Mesenchymal stem cell (in vitro differentiated cells and primary cell): Measurements from ENCODE around the gene NRXN3.

Experiments
- DNase-seq: peaks from one replicate; pipeline ENCODE4 v3.0.0-alpha.2; 2013
- H2AFZ ChIP-seq: one replicate; pipeline ENCODE4 v1.6.1; 2013; ENCODE audit warnings: low read depth, mild to moderate bottlenecking, control low read depth, inconsistent platforms, low read length, moderate library complexity
- H2AK5ac ChIP-seq: 2 replicates; pipeline ENCODE4 v1.6.1; 2013; ENCODE audit warnings: low read length, moderate library complexity, mild to moderate bottlenecking, inconsistent platforms; ENCODE audit not compliant: severe bottlenecking
- H2BK120ac ChIP-seq: one replicate; pipeline ENCODE4 v1.6.1; 2013; ENCODE audit warnings: low read depth, mild to moderate bottlenecking, inconsistent platforms, low read length, moderate library complexity
- H2BK12ac ChIP-seq, 2 experiments: one replicate each; pipeline ENCODE4 v1.6.1; 2013; ENCODE audit warnings: inconsistent platforms in 2 of 2, low read length in 2 of 2, mild to moderate bottlenecking in 2 of 2, moderate library complexity in 2 of 2, control low read depth in 1 of 2
- H2BK15ac ChIP-seq: one replicate; pipeline ENCODE4 v1.6.1; 2013; ENCODE audit warnings: mild to moderate bottlenecking, low read depth, inconsistent platforms; ENCODE audit not compliant: poor library complexity, severe bottlenecking
- H2BK5ac ChIP-seq: 2 replicates; pipeline ENCODE4 v1.6.1; 2013; ENCODE audit warnings: low read depth, mild to moderate bottlenecking, low read length, control low read depth, inconsistent platforms; ENCODE audit not compliant: poor library complexity, severe bottlenecking
- H3K14ac ChIP-seq, 2 experiments: one replicate each; pipeline ENCODE4 v1.6.1; 2013; ENCODE audit warnings: inconsistent platforms in 2 of 2, low read length in 2 of 2, control low read depth in 1 of 2, mild to moderate bottlenecking in 1 of 2, moderate library complexity in 1 of 2
- H3K18ac ChIP-seq, 2 experiments: one replicate each; pipeline ENCODE4 v1.6.1; 2013; ENCODE audit warnings: inconsistent platforms in 2 of 2, low read length in 2 of 2, control low read depth in 1 of 2, low read depth in 1 of 2, mild to moderate bottlenecking in 1 of 2
- H3K23ac ChIP-seq, 2 experiments: one replicate each; pipeline ENCODE4 v1.6.1; 2013; ENCODE audit warnings: inconsistent platforms in 2 of 2, low read length in 2 of 2, mild to moderate bottlenecking in 2 of 2, moderate library complexity in 2 of 2, control low read depth in 1 of 2
- H3K27ac ChIP-seq: 2 replicates; pipeline ENCODE4 v1.5.1; 2013; ENCODE audit warnings: mild to moderate bottlenecking, moderate library complexity, low read length, control low read depth, inconsistent platforms; ENCODE audit not compliant: poor library complexity, severe bottlenecking
- H3K27me3 ChIP-seq, 2 experiments: 2 replicates each; pipeline versions ENCODE4 v1.6.1 to v1.7.0; 2013; ENCODE audit warnings: low read length in 2 of 2, mild to moderate bottlenecking in 2 of 2, moderate library complexity in 2 of 2, control low read depth in 1 of 2, inconsistent platforms in 1 of 2; ENCODE audit not compliant: control insufficient read depth in 1 of 2, insufficient read depth in 1 of 2
- H3K36me3 ChIP-seq, 2 experiments: 2 replicates each; pipeline versions ENCODE4 v1.6.1 to v1.7.0; 2013; ENCODE audit warnings: low read length in 2 of 2, control low read depth in 1 of 2, inconsistent platforms in 1 of 2, low read depth in 1 of 2, mild to moderate bottlenecking in 1 of 2; ENCODE audit not compliant: insufficient read depth in 2 of 2, control insufficient read depth in 1 of 2
- H3K4ac ChIP-seq, 2 experiments: one replicate each; pipeline ENCODE4 v1.6.1; 2013; ENCODE audit warnings: inconsistent platforms in 2 of 2, low read length in 2 of 2, mild to moderate bottlenecking in 2 of 2, moderate library complexity in 2 of 2, control low read depth in 1 of 2, low read depth in 1 of 2
- H3K4me1 ChIP-seq: 2 replicates; pipeline ENCODE4 v1.6.1; 2013; ENCODE audit warnings: low read depth, low read length, control low read depth; ENCODE audit not compliant: control insufficient read depth, insufficient read depth
- H3K4me2 ChIP-seq: 2 replicates; pipeline ENCODE4 v1.6.1; 2013; ENCODE audit warnings: low read length, mild to moderate bottlenecking, inconsistent platforms; ENCODE audit not compliant: poor library complexity, severe bottlenecking
- H3K4me3 ChIP-seq, 2 experiments: 2 replicates each; pipeline versions ENCODE4 v1.5.1 to v1.7.0; 2013; ENCODE audit warnings: low read length in 2 of 2, mild to moderate bottlenecking in 2 of 2, control low read depth in 1 of 2, low read depth in 1 of 2; ENCODE audit not compliant: insufficient read depth in 1 of 2
- H3K79me1 ChIP-seq: replicated peaks from 2 replicates; pipeline ENCODE4 v1.6.1; 2013; ENCODE audit warnings: mild to moderate bottlenecking, control low read depth, low read length, inconsistent platforms; ENCODE audit not compliant: poor library complexity, severe bottlenecking
- H3K9ac ChIP-seq: 2 replicates; pipeline ENCODE4 v1.7.0; 2013; ENCODE audit warnings: mild to moderate bottlenecking, low read length, moderate library complexity
- H3K9me3 ChIP-seq: 2 replicates; pipeline ENCODE4 v1.7.0; 2013; ENCODE audit warnings: mild to moderate bottlenecking, low read length; ENCODE audit not compliant: control insufficient read depth
- H4K8ac ChIP-seq: one replicate; pipeline ENCODE4 v1.6.1; 2013; ENCODE audit warnings: inconsistent platforms, mild to moderate bottlenecking, low read length, moderate library complexity
- H4K91ac ChIP-seq: one replicate; pipeline ENCODE4 v1.6.1; 2013; ENCODE audit warnings: mild to moderate bottlenecking, low read length, inconsistent platforms
- WGBS: methylation state at CpG from one replicate; pipeline ENCODE4 v1.1.7; 2013; ENCODE audit warnings: mixed read lengths; 5-methylcytosine and 5-hydroxymethylcytosine counted together

The NRXN3 gene

DNA sequence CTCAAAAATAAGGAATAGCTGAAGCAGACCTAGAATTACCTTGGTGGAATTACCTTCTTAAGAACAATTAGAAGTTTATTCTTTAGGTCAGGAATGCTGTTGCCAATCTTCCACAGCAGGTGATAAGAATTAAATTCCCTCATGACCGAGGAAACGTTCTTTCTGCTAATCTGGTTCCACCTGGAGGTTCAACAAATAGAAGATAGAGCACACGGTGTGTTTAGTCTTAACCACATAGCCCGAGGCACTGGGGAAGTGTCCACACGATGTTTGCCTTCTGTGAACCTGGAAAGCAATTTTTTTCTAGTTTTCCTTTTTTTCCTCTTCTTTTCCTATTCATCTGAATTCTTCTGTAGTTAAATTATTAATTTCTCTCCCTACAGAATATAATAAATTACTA is 906.9 kb downstream of the NRXN3 start:
- H3K4me2 ChIP-seq, result no peak overlapping the region
- no peak overlapping the region for H2BK120ac ChIP-seq
- no peak overlapping the region for H2BK5ac ChIP-seq
- H2AFZ ChIP-seq, result no peak overlapping the region
- H3K4me1 ChIP-seq, result no peaks in the 10 kb centered on the region
- H3K27me3 ChIP-seq, result no peaks in the 10 kb centered on the region
- no peak overlapping the region for H3K4ac ChIP-seq
- H2BK15ac ChIP-seq, result no peak overlapping the region
- no peak overlapping the region for H3K18ac ChIP-seq
- H2AK5ac ChIP-seq, result no peak overlapping the region
- no peaks in the 10 kb centered on the region for H3K79me1 ChIP-seq
- H4K91ac ChIP-seq, result no peak overlapping the region
- no peak overlapping the region for H2BK12ac ChIP-seq
- no peak for DNase-seq
- H3K36me3 ChIP-seq, result no peaks in the 10 kb centered on the region
- no peak overlapping the region for H4K8ac ChIP-seq
- no peak overlapping the region for H3K14ac ChIP-seq
- H3K4me3 ChIP-seq, result no peak overlapping the region
- 70% methylated on average over 5 of the region's 5 CpGs for WGBS
- no peaks in the 10 kb centered on the region for H3K9me3 ChIP-seq
- no peak overlapping the region for H3K9ac ChIP-seq
- no peak overlapping the region for H3K27ac ChIP-seq
- H3K23ac ChIP-seq, result no peak overlapping the region

GRCh38 chr14:79080040-79080439 is 909.9 kb downstream of the NRXN3 start:
- Histone ChIP-seq H3K9me3 (no peaks in the 10 kb centered on the region), H2AFZ (no peak overlapping the region), H3K27ac (no peak overlapping the region), H3K36me3 (no peaks in the 10 kb centered on the region), H3K4me3 (no peak overlapping the region), H3K14ac (no peak overlapping the region), H3K79me1 (no peaks in the 10 kb centered on the region), H4K91ac (no peak overlapping the region), H2BK15ac (no peak overlapping the region), H4K8ac (no peak overlapping the region), H2BK12ac (no peak overlapping the region), H3K4me2 (no peak overlapping the region), H3K4ac (no peak overlapping the region), H3K27me3 (no peaks in the 10 kb centered on the region), H2BK5ac (no peak overlapping the region), H2BK120ac (no peak overlapping the region), H3K18ac (no peak overlapping the region), H2AK5ac (no peak overlapping the region), H3K4me1 (no peaks in the 10 kb centered on the region), H3K23ac (no peak overlapping the region), H3K9ac (no peak overlapping the region)
- DNase-seq, result no peak
- no CpG with 5 or more reads among the region's 1 CpG for whole genome bisulfite sequencing

- no peak overlapping the region for H3K4ac ChIP-seq
- H3K18ac ChIP-seq, result no peak overlapping the region
- no peak overlapping the region for H2BK5ac ChIP-seq
- H4K91ac ChIP-seq, result no peak overlapping the region
- no peak overlapping the region for H3K23ac ChIP-seq
- H4K8ac ChIP-seq, result no peak overlapping the region
- H3K27me3 ChIP-seq, result no peaks in the 10 kb centered on the region
- no peak overlapping the region for H2BK15ac ChIP-seq
- H3K9ac ChIP-seq, result no peak overlapping the region
- no peak overlapping the region for H2BK120ac ChIP-seq
- H3K36me3 ChIP-seq, result no peaks in the 10 kb centered on the region
- H3K4me2 ChIP-seq, result no peak overlapping the region
- H3K14ac ChIP-seq, result no peak overlapping the region
- no peak for DNase-seq
- no peaks in the 10 kb centered on the region for H3K9me3 ChIP-seq
- no peak overlapping the region for H2AK5ac ChIP-seq
- 96% methylated on average over 2 of the region's 2 CpGs for WGBS
- H2BK12ac ChIP-seq, result no peak overlapping the region
- H3K4me1 ChIP-seq, result no peaks in the 10 kb centered on the region
- H3K79me1 ChIP-seq, result no peaks in the 10 kb centered on the region
- H2AFZ ChIP-seq, result no peak overlapping the region
- H3K27ac ChIP-seq, result no peak overlapping the region
- H3K4me3 ChIP-seq, result no peak overlapping the region
These were observed 912.7 kb downstream of the NRXN3 start for GRCh38 chr14:79082883-79083282.

DNA sequence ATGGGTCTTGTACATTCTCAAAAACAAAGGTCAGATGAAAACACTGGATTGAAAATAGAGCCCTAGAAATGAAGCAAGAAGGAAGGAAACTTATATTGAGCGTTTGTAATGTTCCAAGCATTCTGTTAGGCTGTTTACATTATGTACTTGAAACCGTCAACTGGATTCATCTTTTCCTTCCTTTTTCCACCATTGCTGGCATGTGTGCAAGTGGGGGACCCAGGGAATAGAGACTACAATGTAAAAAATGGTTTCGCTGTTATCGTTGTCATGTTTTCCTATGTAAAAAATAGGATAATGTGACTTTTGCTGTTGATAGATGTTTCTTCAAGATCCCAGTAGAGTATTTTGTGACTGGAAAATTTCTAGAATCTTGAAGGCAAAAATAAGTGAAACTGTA is 913.2 kb downstream of the NRXN3 start:
- no peaks in the 10 kb centered on the region for H3K27me3 ChIP-seq
- H3K14ac ChIP-seq, result no peak overlapping the region
- H2BK15ac ChIP-seq, result no peak overlapping the region
- H3K4me2 ChIP-seq, result no peak overlapping the region
- H2AFZ ChIP-seq, result no peak overlapping the region
- no peak overlapping the region for H2BK5ac ChIP-seq
- DNase-seq, result peak; percentile 15
- no peak overlapping the region for H3K23ac ChIP-seq
- no peak overlapping the region for H4K8ac ChIP-seq
- H2BK12ac ChIP-seq, result no peak overlapping the region
- no peak overlapping the region for H3K4ac ChIP-seq
- H3K4me1 ChIP-seq, result no peaks in the 10 kb centered on the region
- no peaks in the 10 kb centered on the region for H3K9me3 ChIP-seq
- no peaks in the 10 kb centered on the region for H3K79me1 ChIP-seq
- H3K9ac ChIP-seq, result no peak overlapping the region
- no peak overlapping the region for H2BK120ac ChIP-seq
- H3K4me3 ChIP-seq, result no peak overlapping the region
- H3K27ac ChIP-seq, result no peak overlapping the region
- no peak overlapping the region for H2AK5ac ChIP-seq
- H4K91ac ChIP-seq, result no peak overlapping the region
- WGBS, result 51% methylated on average over 4 of the region's 4 CpGs
- H3K36me3 ChIP-seq, result no peaks in the 10 kb centered on the region
- no peak overlapping the region for H3K18ac ChIP-seq
